GM18526 (cell line): ENCODE data around the gene OR8D4.

Source experiments
- POLR2A ChIP-seq: IDR thresholded peaks from 3 replicates; pipeline ENCODE4 v1.6.1; 2011; ENCODE audit not compliant: insufficient read length; ENCODE audit errors: extremely low read depth

OR8D4 gene

GRCh38 chr11:123945132-123945531, 43.2 kb downstream of the OR8D4 start:
- TF ChIP-seq POLR2A = no peak

GRCh38 chr11:123956752-123957151, 54.8 kb downstream of the OR8D4 start:
- no peak for TF ChIP-seq POLR2A
